PC-3 (cell line): Measurements from ENCODE around the gene CNPY3.

Experiments used
- EZH2 ChIP-seq: fragments of 300-600 bp; sonication (generic); IDR thresholded peaks from one replicate; pipeline ENCODE4 v1.6.1; 2017; ENCODE audit warnings: antibody characterized with exemption, mild to moderate bottlenecking, low read length; ENCODE audit not compliant: unreplicated experiment
- EZH2phosphoT487 ChIP-seq: fragments of 300-600 bp; sonication (generic); IDR thresholded peaks from 2 replicates; pipeline ENCODE4 v1.6.1; 2018; ENCODE audit warnings: mild to moderate bottlenecking, antibody characterized with exemption, low read length, borderline replicate concordance
- TF ChIP-seq, protein P1 (sequence below): fragments of 300-600 bp; sonication (generic); conservative IDR thresholded peaks from 2 replicates; pipeline ENCODE4 v1.5.1; 2017; ENCODE audit warnings: antibody characterized with exemption, low read depth, mild to moderate bottlenecking, low read length

DNA sequence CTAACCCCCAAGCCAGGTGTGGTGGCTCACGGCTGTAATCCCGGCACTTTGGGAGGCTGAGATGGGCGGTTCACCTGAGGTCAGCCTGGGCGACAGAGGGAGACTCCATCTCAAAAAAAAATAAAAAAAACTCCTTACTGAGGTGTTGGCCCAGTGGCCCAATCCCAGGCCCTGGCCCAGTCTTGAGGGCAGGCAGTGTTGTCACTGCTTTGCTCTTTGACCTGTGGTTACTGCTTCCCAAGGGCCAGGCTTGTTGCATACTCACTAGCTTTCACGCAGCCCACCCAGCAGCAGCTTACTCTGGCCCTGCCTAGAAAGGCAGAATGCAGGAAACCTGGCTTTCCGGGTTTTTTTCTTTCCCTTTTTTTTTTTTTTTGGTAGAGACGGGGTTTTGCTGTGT lies 13.2 kb downstream of the CNPY3 start:
- TF ChIP-seq EZH2: no peak
- TF ChIP-seq, protein P1, sequence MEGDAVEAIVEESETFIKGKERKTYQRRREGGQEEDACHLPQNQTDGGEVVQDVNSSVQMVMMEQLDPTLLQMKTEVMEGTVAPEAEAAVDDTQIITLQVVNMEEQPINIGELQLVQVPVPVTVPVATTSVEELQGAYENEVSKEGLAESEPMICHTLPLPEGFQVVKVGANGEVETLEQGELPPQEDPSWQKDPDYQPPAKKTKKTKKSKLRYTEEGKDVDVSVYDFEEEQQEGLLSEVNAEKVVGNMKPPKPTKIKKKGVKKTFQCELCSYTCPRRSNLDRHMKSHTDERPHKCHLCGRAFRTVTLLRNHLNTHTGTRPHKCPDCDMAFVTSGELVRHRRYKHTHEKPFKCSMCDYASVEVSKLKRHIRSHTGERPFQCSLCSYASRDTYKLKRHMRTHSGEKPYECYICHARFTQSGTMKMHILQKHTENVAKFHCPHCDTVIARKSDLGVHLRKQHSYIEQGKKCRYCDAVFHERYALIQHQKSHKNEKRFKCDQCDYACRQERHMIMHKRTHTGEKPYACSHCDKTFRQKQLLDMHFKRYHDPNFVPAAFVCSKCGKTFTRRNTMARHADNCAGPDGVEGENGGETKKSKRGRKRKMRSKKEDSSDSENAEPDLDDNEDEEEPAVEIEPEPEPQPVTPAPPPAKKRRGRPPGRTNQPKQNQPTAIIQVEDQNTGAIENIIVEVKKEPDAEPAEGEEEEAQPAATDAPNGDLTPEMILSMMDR: no peak
- TF ChIP-seq EZH2phosphoT487: no peak
